Endothelial cell of umbilical vein (primary cell): ENCODE data around the gene APOO. TPM values are rescaled to one million over a fixed set of nuclear protein-coding genes. Genes with fewer than 3 reads are reported as not detected.

Source experiments
- BruUV-seq: library from RNA; stranded (reverse); fragments of 400-500 nt; replicated peaks from 2 replicates; lab custom pipeline; 2021; lab: Mats Ljungman, UMichigan
- CTCF ChIA-PET: fragments of 300-600, 350-600 bp; sonication (Branson Sonifier 250); formaldehyde crosslinking; loops from one replicate; lab custom pipeline; 2021; ENCODE audit warnings: antibody characterized with exemption, inconsistent platforms; lab: Charles Lee
- POLR2A ChIA-PET: fragments of 300-600, 350-600 bp; sonication (Branson Sonifier 250); formaldehyde crosslinking; loops from one replicate; lab custom pipeline; 2021; ENCODE audit warnings: antibody characterized with exemption, inconsistent platforms; lab: Charles Lee
- DNase-seq: peaks from one replicate; pipeline ENCODE4 v3.0.0-alpha.2; 2011; ENCODE audit warnings: low read depth, low spot score
- FAIRE-seq: peaks from 2 replicates; lab custom pipeline; 2011; peaks lifted over from hg19 to GRCh38; lab: Jason Lieb, UNC
- H2AFZ ChIP-seq: 2 replicates; pipeline ENCODE4 v1.6.0; 2012; ENCODE audit warnings: low read depth, low read length, control low read depth, inconsistent platforms
- H3K27ac ChIP-seq: 2 replicates; pipeline ENCODE4 v1.5.1; 2011; ENCODE audit warnings: low read depth, mild to moderate bottlenecking, control low read depth, low read length, moderate library complexity; ENCODE audit not compliant: insufficient read depth
- H3K27me3 ChIP-seq, 2 experiments: 2 replicates each; pipeline versions ENCODE4 v1.6.0 to v1.6.1; 2011; ENCODE audit warnings: low read length in 2 of 2, mixed read lengths in 1 of 2; ENCODE audit not compliant: control insufficient read depth in 2 of 2, insufficient read depth in 2 of 2
- H3K36me3 ChIP-seq, 2 experiments: 2 replicates in 1 of 2; 3 replicates in 1 of 2; pipeline ENCODE4 v1.5.1; 2011; ENCODE audit warnings: low read length in 2 of 2, mild to moderate bottlenecking in 1 of 2, moderate library complexity in 1 of 2; ENCODE audit not compliant: control insufficient read depth in 2 of 2, insufficient read depth in 2 of 2; ENCODE audit errors: extremely low read depth in 1 of 2
- H3K4me1 ChIP-seq: 3 replicates; pipeline ENCODE4 v1.5.1; 2011; ENCODE audit warnings: mild to moderate bottlenecking, low read length; ENCODE audit not compliant: control insufficient read depth, insufficient read depth; ENCODE audit errors: extremely low read depth
- H3K4me2 ChIP-seq: 2 replicates; pipeline ENCODE4 v1.6.1; 2011; ENCODE audit warnings: low read length, control low read depth, mixed read lengths; ENCODE audit not compliant: insufficient read depth
- H3K4me3 ChIP-seq, 3 experiments: fragments of 200-600 bp in 1 of 3; sonication (generic), shearing (Covaris generic) in 1 of 3; replicated peaks in 1 of 3; 2 replicates each; pipeline ENCODE4 v1.5.1; 2011 to 2016; ENCODE audit warnings: control low read depth in 3 of 3, low read length in 3 of 3, mild to moderate bottlenecking in 2 of 3, inconsistent platforms in 1 of 3, low read depth in 1 of 3, moderate library complexity in 1 of 3; ENCODE audit not compliant: insufficient read depth in 1 of 3
- H3K79me2 ChIP-seq: 2 replicates; pipeline ENCODE4 v1.6.0; 2012; ENCODE audit warnings: low read length, inconsistent platforms; ENCODE audit not compliant: control insufficient read depth, insufficient read depth
- H3K9ac ChIP-seq: replicated peaks from 2 replicates; pipeline ENCODE3; 2011; ENCODE audit warnings: low read length, control low read depth; ENCODE audit not compliant: insufficient read depth; ENCODE audit errors: extremely low read depth
- H3K9me1 ChIP-seq: replicated peaks from 3 replicates; pipeline ENCODE4 v1.6.0; 2011; ENCODE audit warnings: mild to moderate bottlenecking, low read length; ENCODE audit not compliant: control insufficient read depth, insufficient read depth; ENCODE audit errors: extremely low read depth
- H3K9me3 ChIP-seq: replicated peaks from 2 replicates; pipeline ENCODE4 v1.5.1; 2012; ENCODE audit warnings: low read length, inconsistent platforms; ENCODE audit not compliant: control insufficient read depth, insufficient read depth
- H4K20me1 ChIP-seq: replicated peaks from 2 replicates; pipeline ENCODE3; 2011; ENCODE audit warnings: mild to moderate bottlenecking, low read length; ENCODE audit not compliant: control insufficient read depth, insufficient read depth; ENCODE audit errors: extremely low read depth
- EZH2 ChIP-seq: IDR thresholded peaks from 2 replicates; pipeline ENCODE4 v1.6.1; 2012; ENCODE audit warnings: borderline replicate concordance, low read depth, mild to moderate bottlenecking, moderate library complexity, low read length, inconsistent platforms; ENCODE audit not compliant: severe bottlenecking
- FOS ChIP-seq: IDR thresholded peaks from 2 replicates; pipeline ENCODE4 v1.6.1; 2011; ENCODE audit warnings: mild to moderate bottlenecking, low read length, moderate library complexity, borderline replicate concordance; ENCODE audit not compliant: insufficient read depth
- GATA2 ChIP-seq: IDR thresholded peaks from 2 replicates; pipeline ENCODE4 v1.7.0; 2011; ENCODE audit warnings: low read depth, mild to moderate bottlenecking, moderate library complexity, mixed read lengths, low read length; ENCODE audit not compliant: insufficient read length, insufficient read depth
- JUN ChIP-seq: IDR thresholded peaks from 2 replicates; pipeline ENCODE4 v1.6.1; 2011; ENCODE audit warnings: borderline replicate concordance, low read depth; ENCODE audit not compliant: insufficient read length, insufficient read depth
- MAX ChIP-seq: IDR thresholded peaks from 2 replicates; pipeline ENCODE4 v1.6.1; 2011; ENCODE audit not compliant: insufficient read depth, insufficient read length
- MYC ChIP-seq: IDR thresholded peaks from one replicate; pipeline ENCODE4 v1.6.1; 2011; ENCODE audit warnings: mild to moderate bottlenecking, low read depth, low read length
- POLR2A ChIP-seq: IDR thresholded peaks from 2 replicates; pipeline ENCODE4 v1.6.1; 2012; ENCODE audit warnings: low read depth, mild to moderate bottlenecking, control low read depth, low read length
- POLR2AphosphoS5 ChIP-seq: IDR thresholded peaks from 2 replicates; pipeline ENCODE4 v1.6.1; 2012; ENCODE audit warnings: low read depth, mild to moderate bottlenecking, control low read depth, low read length, moderate library complexity; ENCODE audit not compliant: insufficient read depth
- dilution Hi-C: fragments of 300-500 bp; cut with MboI; formaldehyde crosslinking; loops from one replicate; pipeline ENCODE4 v1.15.0; 2019; ENCODE audit warnings: low sequenced_read_pairs; ENCODE audit not compliant: extremely low pct_ligation_motif_present
- intact Hi-C: fragments of 100-400 bp; cut with micrococcal nuclease; formaldehyde crosslinking; loops from one replicate; pipeline ENCODE4 v1.10.0; 2022
- polyA plus RNA-seq, 4 experiments: library from polyadenylated mRNA; depleted of rRNA in 3 of 4; stranded (reverse) in 3 of 4; unstranded in 1 of 4; fragments of >200 nt; gene quantifications; 2 replicates each; pipeline versions ENCODE4 v1.2.1 to v1.2.3, GENCODE V29; 2011 to 2012; ENCODE audit warnings: missing spikeins in 1 of 4
- total RNA-seq: library from RNA; stranded (reverse); gene quantifications from 2 replicates; pipeline ENCODE4 v1.2.3, GENCODE V29; 2021
- TF ChIP-seq, protein P1 (sequence below), 2 donors: IDR thresholded peaks; 1 replicate in 1 of 2; 2 replicates in 1 of 2; pipeline ENCODE4 v1.5.1; 2011; ENCODE audit warnings: low read length in 2 of 2, mild to moderate bottlenecking in 2 of 2, moderate library complexity in 2 of 2, control low read depth in 1 of 2, inconsistent platforms in 1 of 2, low read depth in 1 of 2; ENCODE audit not compliant: insufficient read depth in 1 of 2; ENCODE audit errors: extremely low read depth in 1 of 2

Gene APOO
- total and polyA plus RNA-seq, 2 donors (not counting 3 experiments of a cell fraction or from before 2014, with no cell fraction given) = 9.8 to 24.3 TPM

- dilution Hi-C loops = no loop called here
- Histone ChIP-seq H3K4me1 (no peaks in the 10 kb centered on the region), H3K27ac (no peak overlapping the region), H3K9me1 (no peaks in the 10 kb centered on the region), H3K4me3 (no peak overlapping the region), H3K4me2 (no peak overlapping the region), H4K20me1 (no peaks in the 10 kb centered on the region), H2AFZ (no peak overlapping the region), H3K9ac (no peak overlapping the region), H3K27me3 (no peaks in the 10 kb centered on the region), H3K79me2 (no peaks in the 10 kb centered on the region), H3K9me3 (no peaks in the 10 kb centered on the region), H3K36me3 (no peaks in the 10 kb centered on the region)
- FAIRE-seq (no peak), DNase-seq (no peak)
- BruUV-seq = no TSS peak
- intact Hi-C loops = no loop called here
- CTCF ChIA-PET = interaction anchor here (1.2 to 3.1 kb wide), 2 partner anchors 20 to 82 kb away, joined by 3 to 10 read pairs; no protein-coding TSS in a partner anchor
- POLR2A ChIA-PET = interaction anchor here (1.7 kb wide), 1 partner anchor 36 kb away, joined by 5 read pairs; the partner anchor contains the start of gene SAT1
- TF ChIP-seq EZH2 (no peak), POLR2AphosphoS5 (no peak), GATA2 (no peak), FOS (no peak), JUN (no peak), MAX (no peak), POLR2A (no peak), MYC (no peak)
- TF ChIP-seq, protein P1, sequence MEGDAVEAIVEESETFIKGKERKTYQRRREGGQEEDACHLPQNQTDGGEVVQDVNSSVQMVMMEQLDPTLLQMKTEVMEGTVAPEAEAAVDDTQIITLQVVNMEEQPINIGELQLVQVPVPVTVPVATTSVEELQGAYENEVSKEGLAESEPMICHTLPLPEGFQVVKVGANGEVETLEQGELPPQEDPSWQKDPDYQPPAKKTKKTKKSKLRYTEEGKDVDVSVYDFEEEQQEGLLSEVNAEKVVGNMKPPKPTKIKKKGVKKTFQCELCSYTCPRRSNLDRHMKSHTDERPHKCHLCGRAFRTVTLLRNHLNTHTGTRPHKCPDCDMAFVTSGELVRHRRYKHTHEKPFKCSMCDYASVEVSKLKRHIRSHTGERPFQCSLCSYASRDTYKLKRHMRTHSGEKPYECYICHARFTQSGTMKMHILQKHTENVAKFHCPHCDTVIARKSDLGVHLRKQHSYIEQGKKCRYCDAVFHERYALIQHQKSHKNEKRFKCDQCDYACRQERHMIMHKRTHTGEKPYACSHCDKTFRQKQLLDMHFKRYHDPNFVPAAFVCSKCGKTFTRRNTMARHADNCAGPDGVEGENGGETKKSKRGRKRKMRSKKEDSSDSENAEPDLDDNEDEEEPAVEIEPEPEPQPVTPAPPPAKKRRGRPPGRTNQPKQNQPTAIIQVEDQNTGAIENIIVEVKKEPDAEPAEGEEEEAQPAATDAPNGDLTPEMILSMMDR (IDR thresholded peaks at IDR 0.05; ENCODE audit: extremely low read depth in 1 of 2, insufficient read depth in 1 of 2, low read depth in 1 of 2, low read length in 2 of 2) = no peak
Observed at GRCh38 chrX:23819385-23820234, 88.1 kb downstream of the APOO start.
